ENCODE results near the gene CDC25A. TPM values are rescaled to one million over a fixed set of nuclear protein-coding genes. Genes with fewer than 3 reads are reported as not detected.
"Not testable (repeated sequence)": the region's sequence is repeated elsewhere in the genome, so short reads cannot be mapped to it uniquely, and the experiment has no call there.

Gene CDC25A
- total RNA-seq, 1 donor, result 0.21 TPM

- Histone ChIP-seq H3K27me3 (ENCODE audit: insufficient read depth, low read length) (no peaks in the 10 kb centered on the region), H3K4me1 (ENCODE audit: insufficient read depth, low read length) (peaks cover 24% of the 10 kb centered on the region), H3K4me3 (ENCODE audit: low read length) (no peak overlapping the region), H3K9me3 (ENCODE audit: low read depth, low read length) (no peaks in the 10 kb centered on the region)
These were observed 26.0 kb upstream of the CDC25A start for GRCh38 chr3:48214225-48214624.

- not testable (repeated sequence) for H3K27me3 ChIP-seq (ENCODE audit: insufficient read depth, low read length); H3K4me1 ChIP-seq (ENCODE audit: insufficient read depth, low read length); H3K9me3 ChIP-seq (ENCODE audit: low read depth, low read length); H3K4me3 ChIP-seq (ENCODE audit: low read length)
These were observed 23.6 kb upstream of the CDC25A start for GRCh38 chr3:48211776-48212175.

- H3K4me3 ChIP-seq (ENCODE audit: low read length); H3K27me3 ChIP-seq (ENCODE audit: insufficient read depth, low read length); H3K9me3 ChIP-seq (ENCODE audit: low read depth, low read length); H3K4me1 ChIP-seq (ENCODE audit: insufficient read depth, low read length): not testable (repeated sequence)
These were observed 22.3 kb upstream of the CDC25A start for GRCh38 chr3:48210534-48210933.

GRCh38 chr3:48209445-48209844, 21.2 kb upstream of the CDC25A start:
- H3K27me3 ChIP-seq (ENCODE audit: insufficient read depth, low read length), result no peaks in the 10 kb centered on the region
- no peak overlapping the region for H3K4me3 ChIP-seq (ENCODE audit: low read length)
- no peaks in the 10 kb centered on the region for H3K9me3 ChIP-seq (ENCODE audit: low read depth, low read length)
- no peaks in the 10 kb centered on the region for H3K4me1 ChIP-seq (ENCODE audit: insufficient read depth, low read length)

- H3K4me1 ChIP-seq (ENCODE audit: insufficient read depth, low read length), result no peaks in the 10 kb centered on the region
- no peaks in the 10 kb centered on the region for H3K9me3 ChIP-seq (ENCODE audit: low read depth, low read length)
- H3K27me3 ChIP-seq (ENCODE audit: insufficient read depth, low read length), result no peaks in the 10 kb centered on the region
- H3K4me3 ChIP-seq (ENCODE audit: low read length), result no peak overlapping the region
These were observed 19.9 kb upstream of the CDC25A start for GRCh38 chr3:48208076-48208475.

GRCh38 chr3:48202632-48203031, 14.4 kb upstream of the CDC25A start:
- no peaks in the 10 kb centered on the region for H3K4me1 ChIP-seq (ENCODE audit: insufficient read depth, low read length)
- H3K9me3 ChIP-seq (ENCODE audit: low read depth, low read length), result no peaks in the 10 kb centered on the region
- no peaks in the 10 kb centered on the region for H3K27me3 ChIP-seq (ENCODE audit: insufficient read depth, low read length)
- no peak overlapping the region for H3K4me3 ChIP-seq (ENCODE audit: low read length)

GRCh38 chr3:48199117-48199516, 10.9 kb upstream of the CDC25A start:
- Histone ChIP-seq H3K4me3 (ENCODE audit: low read length) (no peak overlapping the region), H3K9me3 (ENCODE audit: low read depth, low read length) (no peaks in the 10 kb centered on the region), H3K4me1 (ENCODE audit: insufficient read depth, low read length) (peaks cover 16% of the 10 kb centered on the region), H3K27me3 (ENCODE audit: insufficient read depth, low read length) (no peaks in the 10 kb centered on the region)

GRCh38 chr3:48196611-48197010, 8.4 kb upstream of the CDC25A start:
- Histone ChIP-seq H3K4me1 (ENCODE audit: insufficient read depth, low read length) (peaks cover 16% of the 10 kb centered on the region), H3K4me3 (ENCODE audit: low read length) (no peak overlapping the region), H3K9me3 (ENCODE audit: low read depth, low read length) (no peaks in the 10 kb centered on the region), H3K27me3 (ENCODE audit: insufficient read depth, low read length) (no peaks in the 10 kb centered on the region)

GRCh38 chr3:48194446-48195071, 6.3 kb upstream of the CDC25A start:
- Histone ChIP-seq H3K4me3 (ENCODE audit: low read length) (no peak overlapping the region), H3K4me1 (ENCODE audit: insufficient read depth, low read length) (peaks cover 16% of the 10 kb centered on the region), H3K9me3 (ENCODE audit: low read depth, low read length) (no peaks in the 10 kb centered on the region), H3K27me3 (ENCODE audit: insufficient read depth, low read length) (no peaks in the 10 kb centered on the region)

GRCh38 chr3:48190911-48191310, 2.7 kb upstream of the CDC25A start:
- H3K4me3 ChIP-seq (ENCODE audit: low read length), result no peak overlapping the region
- H3K27me3 ChIP-seq (ENCODE audit: insufficient read depth, low read length), result no peaks in the 10 kb centered on the region
- no peaks in the 10 kb centered on the region for H3K9me3 ChIP-seq (ENCODE audit: low read depth, low read length)
- H3K4me1 ChIP-seq (ENCODE audit: insufficient read depth, low read length), result peaks cover 25% of the 10 kb centered on the region

- H3K9me3 ChIP-seq (ENCODE audit: low read depth, low read length), result no peaks in the 10 kb centered on the region
- no peaks in the 10 kb centered on the region for H3K27me3 ChIP-seq (ENCODE audit: insufficient read depth, low read length)
- no peak overlapping the region for H3K4me3 ChIP-seq (ENCODE audit: low read length)
- H3K4me1 ChIP-seq (ENCODE audit: insufficient read depth, low read length), result peaks cover 20% of the 10 kb centered on the region
These were observed 1.1 kb upstream of the CDC25A start for GRCh38 chr3:48189321-48189720.

GRCh38 chr3:48187579-48188265, 495 bp downstream of the CDC25A start:
- H3K4me3 ChIP-seq (ENCODE audit: low read length), result peak overlapping the region; percentile 73
- H3K27me3 ChIP-seq (ENCODE audit: insufficient read depth, low read length), result no peaks in the 10 kb centered on the region
- H3K4me1 ChIP-seq (ENCODE audit: insufficient read depth, low read length), result peaks cover 20% of the 10 kb centered on the region
- no peaks in the 10 kb centered on the region for H3K9me3 ChIP-seq (ENCODE audit: low read depth, low read length)

- H3K4me1 ChIP-seq (ENCODE audit: insufficient read depth, low read length), result peaks cover 20% of the 10 kb centered on the region
- no peaks in the 10 kb centered on the region for H3K27me3 ChIP-seq (ENCODE audit: insufficient read depth, low read length)
- peak overlapping the region; percentile 73 for H3K4me3 ChIP-seq (ENCODE audit: low read length)
- H3K9me3 ChIP-seq (ENCODE audit: low read depth, low read length), result no peaks in the 10 kb centered on the region
These were observed 977 bp downstream of the CDC25A start for GRCh38 chr3:48187301-48187578.

- H3K4me1 ChIP-seq (ENCODE audit: insufficient read depth, low read length), result peaks cover 20% of the 10 kb centered on the region
- H3K4me3 ChIP-seq (ENCODE audit: low read length), result no peak overlapping the region
- no peaks in the 10 kb centered on the region for H3K27me3 ChIP-seq (ENCODE audit: insufficient read depth, low read length)
- H3K9me3 ChIP-seq (ENCODE audit: low read depth, low read length), result no peaks in the 10 kb centered on the region
These were observed 1.5 kb downstream of the CDC25A start for GRCh38 chr3:48186631-48187300.

- no peaks in the 10 kb centered on the region for H3K27me3 ChIP-seq (ENCODE audit: insufficient read depth, low read length)
- H3K9me3 ChIP-seq (ENCODE audit: low read depth, low read length), result no peaks in the 10 kb centered on the region
- peaks cover 20% of the 10 kb centered on the region for H3K4me1 ChIP-seq (ENCODE audit: insufficient read depth, low read length)
- H3K4me3 ChIP-seq (ENCODE audit: low read length), result no peak overlapping the region
These were observed 3.1 kb downstream of the CDC25A start for GRCh38 chr3:48185129-48185528.

GRCh38 chr3:48184299-48184698, 3.9 kb downstream of the CDC25A start:
- Histone ChIP-seq H3K9me3 (ENCODE audit: low read depth, low read length) (no peaks in the 10 kb centered on the region), H3K4me1 (ENCODE audit: insufficient read depth, low read length) (peaks cover 20% of the 10 kb centered on the region), H3K4me3 (ENCODE audit: low read length) (no peak overlapping the region), H3K27me3 (ENCODE audit: insufficient read depth, low read length) (no peaks in the 10 kb centered on the region)
